ENCODE measurements around the gene NSUN6.
A peak's percentile ranks its signal among the peaks of the same experiment; 100 is the strongest.
"Not testable (repeated sequence)": the region's sequence is repeated elsewhere in the genome, so short reads cannot be mapped to it uniquely, and the experiment has no call there.

NSUN6 gene

GRCh38 chr10:18659125-18659818 is 7.9 kb upstream of the NSUN6 start, which contains the start of gene ARL5B:
TSS of gene ARL5B (plus strand) at chr10:18659431. CDS start at chr10:18659638, 207 bp downstream.
- DNase-seq: peak; percentile 98

- DNase-seq: peak; percentile 24
These were observed 7.1 kb upstream of the NSUN6 start for GRCh38 chr10:18658271-18659124.

- DNase-seq: no peak
These were observed 5.3 kb upstream of the NSUN6 start for GRCh38 chr10:18656724-18657123.

- no peak for DNase-seq
These were observed 1.7 kb upstream of the NSUN6 start for GRCh38 chr10:18653112-18653511.

- DNase-seq: no peak
These were observed 886 bp downstream of the NSUN6 start for GRCh38 chr10:18650404-18650997.

GRCh38 chr10:18649364-18649959 is 1.9 kb downstream of the NSUN6 start:
- no peak for DNase-seq

GRCh38 chr10:18647945-18648344 is 3.4 kb downstream of the NSUN6 start:
- DNase-seq: no peak

GRCh38 chr10:18647151-18647550 is 4.2 kb downstream of the NSUN6 start:
- no peak for DNase-seq

GRCh38 chr10:18639719-18640118 is 11.7 kb downstream of the NSUN6 start:
- DNase-seq: not testable (repeated sequence)

GRCh38 chr10:18637400-18637799 is 14.0 kb downstream of the NSUN6 start:
- not testable (repeated sequence) for DNase-seq

GRCh38 chr10:18635995-18636394 is 15.4 kb downstream of the NSUN6 start:
- no peak for DNase-seq

- DNase-seq: not testable (repeated sequence)
These were observed 18.9 kb downstream of the NSUN6 start for GRCh38 chr10:18632500-18632899.

- DNase-seq: peak; percentile 65
These were observed 23.9 kb downstream of the NSUN6 start for GRCh38 chr10:18627452-18628018.

- no peak for DNase-seq
These were observed 25.5 kb downstream of the NSUN6 start for GRCh38 chr10:18625886-18626285.

- DNase-seq: peak; percentile 32
These were observed 27.7 kb downstream of the NSUN6 start for GRCh38 chr10:18623671-18624070.

- DNase-seq: no peak
These were observed 30.5 kb downstream of the NSUN6 start for GRCh38 chr10:18620856-18621255.

GRCh38 chr10:18619016-18619415 is 32.4 kb downstream of the NSUN6 start:
- no peak for DNase-seq

GRCh38 chr10:18616337-18616736 is 35.0 kb downstream of the NSUN6 start:
- no peak for DNase-seq

- no peak for DNase-seq
These were observed 35.8 kb downstream of the NSUN6 start for GRCh38 chr10:18615618-18616017.

- no peak for DNase-seq
These were observed 40.2 kb downstream of the NSUN6 start for GRCh38 chr10:18611168-18611567.

GRCh38 chr10:18610517-18610916 is 40.9 kb downstream of the NSUN6 start:
- DNase-seq: peak; percentile 80

GRCh38 chr10:18608596-18608995 is 42.8 kb downstream of the NSUN6 start:
- DNase-seq: no peak

All from fibroblast of skin of back (primary cell).